ENCODE results near the gene MLXIP. TPM values are rescaled to one million over a fixed set of nuclear protein-coding genes. Genes with fewer than 3 reads are reported as not detected.

MLXIP gene
- total and polyA plus RNA-seq, 9 of the 15 experiments (the other 6 are each of a cell fraction or from before 2014, with no cell fraction given) = 2.2 to 66.3 (median 18.1) TPM

DNA sequence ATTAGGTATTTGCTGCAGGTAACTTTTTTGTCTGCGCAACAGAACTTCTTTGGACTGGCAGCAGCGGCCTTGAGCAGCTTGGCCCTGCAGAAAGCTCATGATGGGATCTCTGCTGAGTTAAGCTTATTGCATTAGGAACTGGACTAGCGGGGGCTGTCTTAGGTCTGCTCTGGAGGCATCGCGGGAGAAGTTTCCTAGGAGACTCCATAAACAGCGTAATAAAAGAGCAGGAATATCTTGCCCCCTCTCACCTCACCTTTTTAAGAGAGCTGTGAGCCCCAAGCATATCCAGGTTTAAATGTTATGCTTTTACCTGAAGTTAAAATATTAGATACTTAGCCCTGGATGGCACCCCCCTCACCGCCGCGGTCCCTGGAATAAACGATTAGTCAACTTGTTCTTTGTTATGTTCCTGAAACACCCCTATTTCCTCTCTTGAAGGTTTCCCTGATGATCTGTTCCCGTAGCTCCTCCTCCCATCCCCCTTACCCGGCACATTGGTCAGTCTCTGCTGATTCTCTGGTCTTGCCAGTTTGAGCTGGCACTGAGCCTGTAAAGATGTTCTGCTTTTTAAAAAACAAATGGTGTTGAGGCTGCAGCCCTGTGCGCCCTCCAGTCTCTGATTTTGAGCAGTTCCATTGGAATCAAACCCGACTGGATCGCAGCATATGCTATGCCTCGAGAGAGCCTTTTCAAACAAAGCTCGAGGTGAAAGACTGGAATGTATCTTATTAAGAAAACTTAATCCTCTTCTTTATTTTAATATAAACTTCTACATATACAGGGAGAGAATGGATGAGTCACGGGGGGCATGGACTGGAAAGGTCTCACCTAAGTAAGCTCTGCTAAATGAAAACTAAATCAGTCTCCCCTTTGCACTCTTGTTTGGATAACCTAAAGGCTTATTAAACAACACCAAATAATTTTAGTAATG lies 1.9 kb downstream of the MLXIP start (continued):
- TF ChIP-seq, protein P1, sequence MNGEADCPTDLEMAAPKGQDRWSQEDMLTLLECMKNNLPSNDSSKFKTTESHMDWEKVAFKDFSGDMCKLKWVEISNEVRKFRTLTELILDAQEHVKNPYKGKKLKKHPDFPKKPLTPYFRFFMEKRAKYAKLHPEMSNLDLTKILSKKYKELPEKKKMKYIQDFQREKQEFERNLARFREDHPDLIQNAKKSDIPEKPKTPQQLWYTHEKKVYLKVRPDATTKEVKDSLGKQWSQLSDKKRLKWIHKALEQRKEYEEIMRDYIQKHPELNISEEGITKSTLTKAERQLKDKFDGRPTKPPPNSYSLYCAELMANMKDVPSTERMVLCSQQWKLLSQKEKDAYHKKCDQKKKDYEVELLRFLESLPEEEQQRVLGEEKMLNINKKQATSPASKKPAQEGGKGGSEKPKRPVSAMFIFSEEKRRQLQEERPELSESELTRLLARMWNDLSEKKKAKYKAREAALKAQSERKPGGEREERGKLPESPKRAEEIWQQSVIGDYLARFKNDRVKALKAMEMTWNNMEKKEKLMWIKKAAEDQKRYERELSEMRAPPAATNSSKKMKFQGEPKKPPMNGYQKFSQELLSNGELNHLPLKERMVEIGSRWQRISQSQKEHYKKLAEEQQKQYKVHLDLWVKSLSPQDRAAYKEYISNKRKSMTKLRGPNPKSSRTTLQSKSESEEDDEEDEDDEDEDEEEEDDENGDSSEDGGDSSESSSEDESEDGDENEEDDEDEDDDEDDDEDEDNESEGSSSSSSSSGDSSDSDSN (IDR thresholded peaks at IDR 0.05; ENCODE audit: borderline replicate concordance in 1 of 2, low read depth in 2 of 2, low read length in 2 of 2) = 0 out of 4 replicates have a peak, but pooled peaks of 1 of the 2 experiments have one; percentile 57
- TF ChIP-seq TAF15 (IDR thresholded peaks at IDR 0.05; ENCODE audit: low read depth, low read length) (no peak), EHMT2 (IDR thresholded peaks at IDR 0.05) (no peak), HNRNPLL (IDR thresholded peaks at IDR 0.05; ENCODE audit: low read depth, low read length, poor library complexity, severe bottlenecking) (peak; percentile 72), TBP (optimal IDR thresholded peaks at IDR 0.05; ENCODE audit: low read depth, low read length) (peak; percentile 32)
- TF ChIP-seq, protein P2, sequence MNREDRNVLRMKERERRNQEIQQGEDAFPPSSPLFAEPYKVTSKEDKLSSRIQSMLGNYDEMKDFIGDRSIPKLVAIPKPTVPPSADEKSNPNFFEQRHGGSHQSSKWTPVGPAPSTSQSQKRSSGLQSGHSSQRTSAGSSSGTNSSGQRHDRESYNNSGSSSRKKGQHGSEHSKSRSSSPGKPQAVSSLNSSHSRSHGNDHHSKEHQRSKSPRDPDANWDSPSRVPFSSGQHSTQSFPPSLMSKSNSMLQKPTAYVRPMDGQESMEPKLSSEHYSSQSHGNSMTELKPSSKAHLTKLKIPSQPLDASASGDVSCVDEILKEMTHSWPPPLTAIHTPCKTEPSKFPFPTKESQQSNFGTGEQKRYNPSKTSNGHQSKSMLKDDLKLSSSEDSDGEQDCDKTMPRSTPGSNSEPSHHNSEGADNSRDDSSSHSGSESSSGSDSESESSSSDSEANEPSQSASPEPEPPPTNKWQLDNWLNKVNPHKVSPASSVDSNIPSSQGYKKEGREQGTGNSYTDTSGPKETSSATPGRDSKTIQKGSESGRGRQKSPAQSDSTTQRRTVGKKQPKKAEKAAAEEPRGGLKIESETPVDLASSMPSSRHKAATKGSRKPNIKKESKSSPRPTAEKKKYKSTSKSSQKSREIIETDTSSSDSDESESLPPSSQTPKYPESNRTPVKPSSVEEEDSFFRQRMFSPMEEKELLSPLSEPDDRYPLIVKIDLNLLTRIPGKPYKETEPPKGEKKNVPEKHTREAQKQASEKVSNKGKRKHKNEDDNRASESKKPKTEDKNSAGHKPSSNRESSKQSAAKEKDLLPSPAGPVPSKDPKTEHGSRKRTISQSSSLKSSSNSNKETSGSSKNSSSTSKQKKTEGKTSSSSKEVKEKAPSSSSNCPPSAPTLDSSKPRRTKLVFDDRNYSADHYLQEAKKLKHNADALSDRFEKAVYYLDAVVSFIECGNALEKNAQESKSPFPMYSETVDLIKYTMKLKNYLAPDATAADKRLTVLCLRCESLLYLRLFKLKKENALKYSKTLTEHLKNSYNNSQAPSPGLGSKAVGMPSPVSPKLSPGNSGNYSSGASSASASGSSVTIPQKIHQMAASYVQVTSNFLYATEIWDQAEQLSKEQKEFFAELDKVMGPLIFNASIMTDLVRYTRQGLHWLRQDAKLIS (CRISPR knock-in tag; IDR thresholded peaks at IDR 0.05) = 0 out of 2 replicates have a peak, but pooled peaks have one; percentile 64
- TF ChIP-seq, protein P3, sequence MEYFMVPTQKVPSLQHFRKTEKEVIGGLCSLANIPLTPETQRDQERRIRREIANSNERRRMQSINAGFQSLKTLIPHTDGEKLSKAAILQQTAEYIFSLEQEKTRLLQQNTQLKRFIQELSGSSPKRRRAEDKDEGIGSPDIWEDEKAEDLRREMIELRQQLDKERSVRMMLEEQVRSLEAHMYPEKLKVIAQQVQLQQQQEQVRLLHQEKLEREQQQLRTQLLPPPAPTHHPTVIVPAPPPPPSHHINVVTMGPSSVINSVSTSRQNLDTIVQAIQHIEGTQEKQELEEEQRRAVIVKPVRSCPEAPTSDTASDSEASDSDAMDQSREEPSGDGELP (CRISPR knock-in tag; IDR thresholded peaks at IDR 0.05; ENCODE audit: borderline replicate concordance) = no peak
- TF ChIP-seq, protein P4, sequence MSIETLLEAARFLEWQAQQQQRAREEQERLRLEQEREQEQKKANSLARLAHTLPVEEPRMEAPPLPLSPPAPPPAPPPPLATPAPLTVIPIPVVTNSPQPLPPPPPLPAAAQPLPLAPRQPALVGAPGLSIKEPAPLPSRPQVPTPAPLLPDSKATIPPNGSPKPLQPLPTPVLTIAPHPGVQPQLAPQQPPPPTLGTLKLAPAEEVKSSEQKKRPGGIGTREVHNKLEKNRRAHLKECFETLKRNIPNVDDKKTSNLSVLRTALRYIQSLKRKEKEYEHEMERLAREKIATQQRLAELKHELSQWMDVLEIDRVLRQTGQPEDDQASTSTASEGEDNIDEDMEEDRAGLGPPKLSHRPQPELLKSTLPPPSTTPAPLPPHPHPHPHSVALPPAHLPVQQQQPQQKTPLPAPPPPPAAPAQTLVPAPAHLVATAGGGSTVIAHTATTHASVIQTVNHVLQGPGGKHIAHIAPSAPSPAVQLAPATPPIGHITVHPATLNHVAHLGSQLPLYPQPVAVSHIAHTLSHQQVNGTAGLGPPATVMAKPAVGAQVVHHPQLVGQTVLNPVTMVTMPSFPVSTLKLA (conservative IDR thresholded peaks at IDR 0.05) = 0 out of 4 replicates have a peak, but pooled peaks of 1 of the 2 experiments have one; percentile 9

Data from K562 (cell line).